Calu3 (cell line): ENCODE data around the gene HMCN1. TPM values are rescaled to one million over a fixed set of nuclear protein-coding genes. Genes with fewer than 3 reads are reported as not detected.

Source experiments
- BruUV-seq: library from RNA; stranded (reverse); fragments of 400-500 nt; replicated peaks from 2 replicates; lab custom pipeline; 2021; lab: Mats Ljungman, UMichigan
- CTCF ChIA-PET: fragments of 300-600 bp; sonication (Branson Sonifier 250); formaldehyde crosslinking; loops from one replicate; lab custom pipeline; 2022; ENCODE audit warnings: antibody characterized with exemption; lab: Charles Lee
- DNase-seq: peaks from one replicate; pipeline ENCODE4 v3.0.0; 2022
- H3K27ac Mint-ChIP-seq: one replicate; pipeline ENCODE4 v1.8.0; 2022; ENCODE audit warnings: mixed read lengths; ENCODE audit not compliant: unreplicated experiment
- H3K27me3 Mint-ChIP-seq: one replicate; pipeline ENCODE4 v1.8.0; 2022; ENCODE audit warnings: mixed read lengths; ENCODE audit not compliant: unreplicated experiment
- H3K36me3 Mint-ChIP-seq: one replicate; pipeline ENCODE4 v1.8.0; 2022; ENCODE audit warnings: mild to moderate bottlenecking, moderate library complexity, mixed read lengths; ENCODE audit not compliant: insufficient read depth, unreplicated experiment
- H3K4me1 Mint-ChIP-seq: one replicate; pipeline ENCODE4 v1.8.0; 2022; ENCODE audit warnings: mild to moderate bottlenecking, low read depth, mixed read lengths; ENCODE audit not compliant: unreplicated experiment
- H3K4me3 Mint-ChIP-seq: one replicate; pipeline ENCODE4 v1.8.0; 2022; ENCODE audit warnings: mild to moderate bottlenecking, low read depth, moderate library complexity, mixed read lengths; ENCODE audit not compliant: unreplicated experiment
- H3K9me3 Mint-ChIP-seq: one replicate; pipeline ENCODE4 v1.8.0; 2022; ENCODE audit warnings: low read depth, mixed read lengths; ENCODE audit not compliant: unreplicated experiment
- CTCF ChIP-seq: fragments of 200-600 bp; IDR thresholded peaks from one replicate; pipeline ENCODE4 v1.8.0; 2022; ENCODE audit warnings: antibody characterized with exemption; ENCODE audit not compliant: unreplicated experiment
- intact Hi-C: fragments of 100-400 bp; cut with micrococcal nuclease; formaldehyde crosslinking; loops from one replicate; pipeline ENCODE4 v1.10.0; 2022; ENCODE audit not compliant: unreplicated experiment
- total RNA-seq: library from RNA; stranded (reverse); gene quantifications from 2 replicates; pipeline ENCODE4 v1.2.3, GENCODE V29; 2022

Gene HMCN1
- total RNA-seq, 1 experiment from 2014 or later, result 0.05 TPM

GRCh38 chr1:185894791-185895190 is 160.6 kb downstream of the HMCN1 start:
- Mint-ChIP-seq H3K9me3 (peaks cover 2% of the 10 kb centered on the region), H3K4me3 (no peak overlapping the region), H3K27ac (no peak overlapping the region), H3K27me3 (no peaks in the 10 kb centered on the region), H3K4me1 (no peaks in the 10 kb centered on the region), H3K36me3 (no peaks in the 10 kb centered on the region)
- no peak for DNase-seq
- intact Hi-C loops, result loop anchor here (5.0 kb wide), 1 partner anchor 1032 kb away; no protein-coding TSS in a partner anchor
- no peak for TF ChIP-seq CTCF
- CTCF ChIA-PET, result interaction anchor here (0.6 to 1.3 kb wide), 2 partner anchors 14 to 223 kb away, joined by 3 to 4 read pairs; no protein-coding TSS in a partner anchor
- no TSS peak for BruUV-seq

- Mint-ChIP-seq H3K4me3 (no peak overlapping the region), H3K27ac (no peak overlapping the region), H3K4me1 (no peaks in the 10 kb centered on the region), H3K36me3 (no peaks in the 10 kb centered on the region), H3K9me3 (peaks cover 2% of the 10 kb centered on the region), H3K27me3 (no peaks in the 10 kb centered on the region)
- no peak for DNase-seq
- no peak for TF ChIP-seq CTCF
- CTCF ChIA-PET, result interaction anchor here (0.6 to 1.3 kb wide), 2 partner anchors 15 to 224 kb away, joined by 3 to 4 read pairs; no protein-coding TSS in a partner anchor
- intact Hi-C loops, result loop anchor here (5.0 kb wide), 1 partner anchor 1033 kb away; no protein-coding TSS in a partner anchor
- BruUV-seq, result no TSS peak
Measured at GRCh38 chr1:185895208-185895900, 161.2 kb downstream of the HMCN1 start.

- no peak overlapping the region for H3K27ac Mint-ChIP-seq
- peaks cover 2% of the 10 kb centered on the region for H3K9me3 Mint-ChIP-seq
- H3K4me3 Mint-ChIP-seq, result no peak overlapping the region
- DNase-seq, result no peak
- H3K27me3 Mint-ChIP-seq, result no peaks in the 10 kb centered on the region
- no TSS peak for BruUV-seq
- no peaks in the 10 kb centered on the region for H3K4me1 Mint-ChIP-seq
- CTCF ChIA-PET, result no interaction called here
- intact Hi-C loops, result loop anchor here (5.0 kb wide), 1 partner anchor 1035 kb away; no protein-coding TSS in a partner anchor
- no peaks in the 10 kb centered on the region for H3K36me3 Mint-ChIP-seq
- TF ChIP-seq CTCF, result no peak
Measured at GRCh38 chr1:185896863-185897262, 162.7 kb downstream of the HMCN1 start.

GRCh38 chr1:185906186-185906585 is 172.0 kb downstream of the HMCN1 start:
- no peak overlapping the region for H3K27ac Mint-ChIP-seq
- no TSS peak for BruUV-seq
- no peaks in the 10 kb centered on the region for H3K4me1 Mint-ChIP-seq
- no peak for TF ChIP-seq CTCF
- CTCF ChIA-PET, result no interaction called here
- intact Hi-C loops, result no loop called here
- no peak for DNase-seq
- no peak overlapping the region for H3K4me3 Mint-ChIP-seq
- H3K36me3 Mint-ChIP-seq, result no peaks in the 10 kb centered on the region
- no peaks in the 10 kb centered on the region for H3K27me3 Mint-ChIP-seq
- H3K9me3 Mint-ChIP-seq, result no peaks in the 10 kb centered on the region
